GM12874 (cell line): ENCODE measurements around the gene KCNJ6.

Source experiments
- TF ChIP-seq, protein P1 (sequence below): IDR thresholded peaks from 2 replicates; pipeline ENCODE4 v1.5.1; 2011; ENCODE audit warnings: low read depth, mild to moderate bottlenecking, control low read depth, low read length, moderate library complexity; ENCODE audit not compliant: insufficient read depth

Gene KCNJ6

DNA sequence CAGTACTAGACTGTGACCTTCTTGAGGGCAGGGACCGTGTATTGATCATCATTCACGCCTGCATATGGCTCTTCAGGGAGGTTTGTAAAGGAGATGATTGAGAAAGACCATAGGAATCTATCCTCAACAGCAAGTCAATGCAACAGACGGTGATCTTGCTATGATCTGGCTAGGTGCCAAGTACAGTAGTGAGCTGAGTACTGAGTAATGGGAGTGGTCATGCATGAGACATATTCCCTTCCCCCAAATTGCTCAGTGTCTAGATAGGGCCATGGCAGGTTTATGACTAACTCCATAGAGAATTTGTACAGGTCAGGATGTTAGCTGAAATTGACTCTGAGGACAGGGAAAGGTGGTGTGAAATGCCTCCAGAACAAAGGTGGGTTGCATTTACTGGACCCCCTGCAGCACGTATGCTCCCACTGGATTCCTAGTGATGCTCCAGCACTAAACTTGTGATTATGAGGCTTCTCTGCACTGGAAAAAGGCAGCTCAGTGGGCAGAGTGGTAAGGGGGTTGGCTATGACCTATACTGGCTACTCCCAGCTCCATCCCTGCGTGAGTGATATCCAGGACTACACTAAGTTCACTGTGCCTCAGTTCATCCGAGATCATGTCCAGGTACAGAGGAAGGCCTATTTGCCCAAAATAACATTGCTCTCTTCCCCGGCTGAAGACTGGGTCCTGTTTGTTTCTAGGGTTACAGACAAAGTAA, 37.2 kb downstream of the KCNJ6 start:
- TF ChIP-seq, protein P1, sequence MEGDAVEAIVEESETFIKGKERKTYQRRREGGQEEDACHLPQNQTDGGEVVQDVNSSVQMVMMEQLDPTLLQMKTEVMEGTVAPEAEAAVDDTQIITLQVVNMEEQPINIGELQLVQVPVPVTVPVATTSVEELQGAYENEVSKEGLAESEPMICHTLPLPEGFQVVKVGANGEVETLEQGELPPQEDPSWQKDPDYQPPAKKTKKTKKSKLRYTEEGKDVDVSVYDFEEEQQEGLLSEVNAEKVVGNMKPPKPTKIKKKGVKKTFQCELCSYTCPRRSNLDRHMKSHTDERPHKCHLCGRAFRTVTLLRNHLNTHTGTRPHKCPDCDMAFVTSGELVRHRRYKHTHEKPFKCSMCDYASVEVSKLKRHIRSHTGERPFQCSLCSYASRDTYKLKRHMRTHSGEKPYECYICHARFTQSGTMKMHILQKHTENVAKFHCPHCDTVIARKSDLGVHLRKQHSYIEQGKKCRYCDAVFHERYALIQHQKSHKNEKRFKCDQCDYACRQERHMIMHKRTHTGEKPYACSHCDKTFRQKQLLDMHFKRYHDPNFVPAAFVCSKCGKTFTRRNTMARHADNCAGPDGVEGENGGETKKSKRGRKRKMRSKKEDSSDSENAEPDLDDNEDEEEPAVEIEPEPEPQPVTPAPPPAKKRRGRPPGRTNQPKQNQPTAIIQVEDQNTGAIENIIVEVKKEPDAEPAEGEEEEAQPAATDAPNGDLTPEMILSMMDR: no peak

DNA sequence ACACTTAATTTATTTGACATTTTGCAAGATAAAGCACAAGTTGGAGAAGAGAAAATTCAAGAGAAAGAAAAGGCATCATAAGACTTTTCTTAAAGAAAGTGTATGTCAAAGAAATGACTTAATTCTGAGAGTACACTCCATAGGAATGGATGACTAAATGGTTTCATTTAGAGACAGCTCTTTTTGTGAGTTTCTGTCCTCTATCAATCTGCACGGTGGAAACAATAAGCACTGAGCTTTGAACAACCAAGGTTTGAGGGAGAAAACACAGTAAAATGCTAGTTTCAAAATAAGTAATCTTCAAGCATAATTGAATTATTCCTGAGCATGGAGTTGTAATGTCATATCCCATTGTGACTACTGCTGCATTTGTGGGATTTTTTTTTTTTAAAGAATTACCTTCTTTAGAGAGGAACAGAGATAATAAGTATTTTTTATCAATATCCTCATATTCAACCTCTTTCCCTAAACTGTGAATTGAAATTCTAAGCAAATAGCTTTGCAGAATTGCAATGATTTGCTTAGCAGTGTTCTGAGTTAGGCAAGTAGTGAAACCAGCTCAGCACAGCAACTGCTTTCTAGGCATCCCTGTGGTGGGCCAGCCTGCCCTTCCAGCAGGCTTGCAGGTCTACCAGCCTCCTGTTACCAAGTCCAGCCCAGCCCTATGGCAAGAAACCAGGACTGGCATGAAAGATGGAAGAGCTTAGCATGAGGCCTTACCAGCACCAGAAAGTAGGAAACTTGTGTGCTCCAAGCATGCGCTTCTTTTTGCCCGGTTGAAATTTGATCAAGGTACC, 38.2 kb downstream of the KCNJ6 start:
- TF ChIP-seq, protein P1: no peak

DNA sequence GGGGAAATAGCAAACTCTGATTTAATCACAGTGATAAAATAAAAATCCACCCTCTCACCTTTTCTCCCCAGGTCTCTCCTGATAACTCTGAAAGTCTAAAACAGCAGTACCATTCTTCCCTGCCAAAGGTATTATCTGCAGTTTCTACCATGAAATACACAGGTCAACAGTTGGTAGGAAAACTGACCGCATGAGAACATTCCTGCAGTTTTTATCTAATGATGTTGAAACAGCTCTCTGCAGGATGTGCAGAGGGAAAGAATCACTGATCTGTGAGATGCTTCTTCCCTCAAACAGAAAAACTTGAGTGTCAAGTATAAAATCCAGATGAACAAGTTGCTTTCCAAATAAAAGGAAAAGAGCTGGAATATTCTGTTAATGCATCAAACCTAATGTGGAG, 39.1 kb downstream of the KCNJ6 start:
- TF ChIP-seq, protein P1: no peak

DNA sequence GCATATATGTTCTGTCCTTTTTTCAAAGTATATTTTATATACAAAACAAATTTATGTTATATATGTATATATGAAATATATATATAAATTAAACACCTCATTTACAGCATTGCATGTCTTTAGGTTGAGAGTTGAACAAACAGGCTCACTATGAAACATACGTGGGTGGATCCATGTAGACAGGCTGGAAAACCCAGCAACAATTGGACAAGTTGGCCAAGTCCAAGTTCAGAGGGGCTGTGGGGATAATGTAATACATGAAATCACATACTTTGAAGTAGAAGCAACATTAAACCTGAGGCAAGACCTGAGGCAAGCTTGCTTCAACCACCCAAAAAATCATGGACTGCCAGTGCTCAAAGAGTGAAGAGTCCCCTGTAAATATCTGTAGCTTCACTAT, 39.7 kb downstream of the KCNJ6 start:
- TF ChIP-seq, protein P1: no peak

DNA sequence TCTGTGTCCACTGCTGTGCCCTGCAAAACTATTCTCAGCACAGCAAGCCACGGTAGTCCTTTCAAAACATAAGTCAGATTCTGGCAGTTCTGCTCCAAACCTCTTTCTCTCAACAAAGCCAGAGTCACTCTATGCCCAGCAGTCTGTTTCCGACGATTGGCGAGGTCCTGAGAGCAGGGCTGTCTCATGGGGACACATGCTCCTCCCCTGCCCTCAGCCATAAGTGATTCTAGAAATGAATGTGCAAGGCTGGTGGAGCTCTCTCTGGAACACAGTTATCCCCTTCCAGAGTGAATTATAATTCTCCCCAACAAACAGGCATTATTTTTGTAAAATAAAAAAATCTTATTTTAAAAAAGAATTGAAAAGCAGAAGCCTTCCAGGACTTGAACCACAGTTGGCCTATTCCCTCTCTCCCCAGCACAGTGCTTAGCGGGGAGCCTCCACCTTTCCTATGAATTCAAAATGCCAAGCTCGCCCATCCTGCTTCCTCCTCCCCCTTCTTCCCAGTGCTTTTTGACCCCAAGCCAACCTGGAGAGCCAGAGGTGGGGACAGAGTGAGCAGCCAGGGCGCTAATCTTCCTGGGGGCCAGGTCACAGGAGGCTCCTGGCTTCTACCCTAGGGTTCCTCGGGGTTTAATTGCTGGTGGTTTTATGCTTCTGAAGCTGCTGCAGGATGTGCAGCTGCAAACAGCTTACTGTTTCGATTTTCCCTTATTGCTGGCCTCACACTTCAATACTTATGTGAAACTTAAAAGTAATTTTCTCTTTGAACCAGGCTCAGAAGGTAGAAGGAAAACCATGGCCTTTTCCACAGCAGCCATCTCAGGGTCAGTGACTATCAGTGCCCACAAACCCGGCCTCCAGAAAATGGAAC, 41.1 kb downstream of the KCNJ6 start:
- TF ChIP-seq, protein P1: no peak

DNA sequence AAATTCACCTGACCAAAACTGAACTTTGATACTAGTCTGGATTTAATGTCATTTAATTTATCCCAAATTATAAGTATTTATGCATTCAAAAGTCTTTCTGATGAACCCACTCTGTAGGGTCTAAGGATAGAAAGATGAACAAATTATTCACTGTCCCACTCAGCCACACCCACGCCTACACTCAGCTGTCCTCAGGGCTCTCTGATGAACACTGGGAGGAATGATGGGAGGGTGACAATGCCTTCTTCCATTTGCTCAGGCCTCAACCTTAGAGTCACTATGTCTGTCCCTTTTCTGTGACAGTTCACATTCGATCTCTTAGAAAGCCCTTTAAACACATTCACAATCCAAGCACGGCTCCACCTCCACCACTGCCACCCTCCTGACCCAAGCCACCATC, 41.8 kb downstream of the KCNJ6 start:
- TF ChIP-seq, protein P1: no peak

DNA sequence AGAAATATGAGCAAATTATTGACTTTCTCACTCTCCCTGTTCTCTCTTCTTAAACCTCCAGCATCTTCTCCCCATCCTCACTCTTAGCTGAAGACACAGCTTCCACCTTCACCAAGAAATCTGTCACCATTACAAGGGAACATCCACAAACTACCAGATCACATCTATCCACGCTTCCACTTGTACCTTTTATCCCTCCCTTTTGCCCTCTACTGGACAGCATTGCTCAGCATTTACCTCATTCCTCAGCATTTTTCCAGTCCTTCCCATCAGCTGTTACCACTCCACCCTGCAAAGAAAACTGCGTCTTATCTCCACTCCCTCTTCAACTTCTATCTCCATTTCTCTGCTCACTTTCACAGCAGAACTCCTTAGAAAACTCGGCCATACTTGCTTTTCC, 42.6 kb downstream of the KCNJ6 start:
- TF ChIP-seq, protein P1: no peak
